Endodermal cell (in vitro differentiated cells): ENCODE data around the gene HDHD2. TPM values are rescaled to one million over a fixed set of nuclear protein-coding genes. Genes with fewer than 3 reads are reported as not detected.
"Not testable (repeated sequence)": the region's sequence is repeated elsewhere in the genome, so short reads cannot be mapped to it uniquely, and the experiment has no call there.

Experiments
- DNase-seq: peaks from one replicate; pipeline ENCODE4 v3.0.0-alpha.2; 2017
- H3K27ac ChIP-seq: 2 replicates; pipeline ENCODE4 v1.5.1; 2013; ENCODE audit warnings: mild to moderate bottlenecking, low read depth, low read length, moderate library complexity
- H3K27me3 ChIP-seq: 2 replicates; pipeline ENCODE4 v1.6.1; 2013; ENCODE audit warnings: mild to moderate bottlenecking, low read length, moderate library complexity; ENCODE audit not compliant: insufficient read depth, control insufficient read depth, poor library complexity, severe bottlenecking
- H3K36me3 ChIP-seq: 2 replicates; pipeline ENCODE4 v1.7.0; 2013; ENCODE audit warnings: mild to moderate bottlenecking, low read length, moderate library complexity; ENCODE audit not compliant: control insufficient read depth, insufficient read depth
- H3K4me1 ChIP-seq: one replicate; pipeline ENCODE4 v1.7.0; 2013; ENCODE audit warnings: low read length; ENCODE audit not compliant: control insufficient read depth, insufficient read depth
- H3K4me3 ChIP-seq: 2 replicates; pipeline ENCODE4 v1.5.1; 2013; ENCODE audit warnings: mild to moderate bottlenecking, low read length, moderate library complexity
- H3K9ac ChIP-seq: 2 replicates; pipeline ENCODE4 v1.6.1; 2013; ENCODE audit warnings: mild to moderate bottlenecking, low read length, moderate library complexity; ENCODE audit not compliant: poor library complexity, severe bottlenecking; ENCODE audit errors: extremely low read depth
- H3K9me3 ChIP-seq: 2 replicates; pipeline ENCODE4 v1.6.1; 2013; ENCODE audit warnings: mild to moderate bottlenecking, low read length, moderate library complexity; ENCODE audit not compliant: control insufficient read depth
- H3K27ac Mint-ChIP-seq: 2 replicates; pipeline ENCODE4 v1.8.0; 2020; ENCODE audit warnings: mixed read lengths
- H3K27me3 Mint-ChIP-seq: 2 replicates; pipeline ENCODE4 v1.8.0; 2021; ENCODE audit warnings: mild to moderate bottlenecking, mixed read lengths; ENCODE audit not compliant: insufficient read depth
- H3K36me3 Mint-ChIP-seq: 2 replicates; pipeline ENCODE4 v1.8.0; 2020; ENCODE audit warnings: low read depth, mixed read lengths
- H3K4me1 Mint-ChIP-seq: 2 replicates; pipeline ENCODE4 v1.8.0; 2020; ENCODE audit warnings: mixed read lengths
- H3K4me3 Mint-ChIP-seq: 2 replicates; pipeline ENCODE4 v1.8.0; 2020; ENCODE audit warnings: mild to moderate bottlenecking, moderate library complexity, mixed read lengths
- H3K9me3 Mint-ChIP-seq: 2 replicates; pipeline ENCODE4 v1.8.0; 2020; ENCODE audit warnings: mild to moderate bottlenecking, mixed read lengths
- WGBS, 2 experiments: methylation state at CpG; one replicate each; pipeline versions ENCODE4 v1.1.5 to v1.1.7; 2013; ENCODE audit warnings: missing lambda C conversion rate in 2 of 2, mixed read lengths in 1 of 2; ENCODE audit not compliant: insufficient coverage in 1 of 2, insufficient read length in 1 of 2; 5-methylcytosine and 5-hydroxymethylcytosine counted together
- total RNA-seq, 2 donors: library from RNA; stranded (reverse); fragmentation: NEBNext Ultra II Directional in 1 of 2; extraction: Animal tissue kit (Norgen Biotek cat#: 25700) in 1 of 2; gene quantifications; 2 replicates in 1 of 2; 3 replicates in 1 of 2; pipeline ENCODE4 v1.2.1, GENCODE V29; 2021
- TF ChIP-seq, protein P1 (sequence below): fragments of 200-600 bp; sonication (generic); conservative IDR thresholded peaks from 2 replicates; pipeline ENCODE4 v1.5.0; 2021; ENCODE audit warnings: antibody characterized with exemption, mild to moderate bottlenecking

HDHD2 gene
- total RNA-seq, 2 donors from 2014 or later = 53.6 to 76.8 TPM

DNA sequence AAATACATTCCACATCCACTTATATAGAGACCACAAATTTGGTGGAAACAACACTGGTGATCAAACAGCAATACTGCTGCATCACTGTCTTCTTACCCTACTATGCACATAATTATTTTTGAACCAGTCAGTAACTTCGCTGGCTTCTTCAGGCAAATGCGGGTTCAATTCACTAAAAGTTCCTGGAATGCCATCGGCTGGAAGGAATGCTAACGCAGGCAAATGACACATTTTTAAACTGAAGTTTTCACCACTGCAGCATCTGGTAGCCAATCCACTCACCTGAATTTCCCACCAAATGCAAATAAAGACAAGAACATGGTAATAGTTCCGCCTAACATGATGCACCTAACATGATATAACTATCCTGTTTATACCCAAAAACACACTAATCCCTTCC is 10.0 kb upstream of the HDHD2 start:
- TF ChIP-seq, protein P1, sequence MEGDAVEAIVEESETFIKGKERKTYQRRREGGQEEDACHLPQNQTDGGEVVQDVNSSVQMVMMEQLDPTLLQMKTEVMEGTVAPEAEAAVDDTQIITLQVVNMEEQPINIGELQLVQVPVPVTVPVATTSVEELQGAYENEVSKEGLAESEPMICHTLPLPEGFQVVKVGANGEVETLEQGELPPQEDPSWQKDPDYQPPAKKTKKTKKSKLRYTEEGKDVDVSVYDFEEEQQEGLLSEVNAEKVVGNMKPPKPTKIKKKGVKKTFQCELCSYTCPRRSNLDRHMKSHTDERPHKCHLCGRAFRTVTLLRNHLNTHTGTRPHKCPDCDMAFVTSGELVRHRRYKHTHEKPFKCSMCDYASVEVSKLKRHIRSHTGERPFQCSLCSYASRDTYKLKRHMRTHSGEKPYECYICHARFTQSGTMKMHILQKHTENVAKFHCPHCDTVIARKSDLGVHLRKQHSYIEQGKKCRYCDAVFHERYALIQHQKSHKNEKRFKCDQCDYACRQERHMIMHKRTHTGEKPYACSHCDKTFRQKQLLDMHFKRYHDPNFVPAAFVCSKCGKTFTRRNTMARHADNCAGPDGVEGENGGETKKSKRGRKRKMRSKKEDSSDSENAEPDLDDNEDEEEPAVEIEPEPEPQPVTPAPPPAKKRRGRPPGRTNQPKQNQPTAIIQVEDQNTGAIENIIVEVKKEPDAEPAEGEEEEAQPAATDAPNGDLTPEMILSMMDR = no peak
- peaks cover 11% of the 10 kb centered on the region for H3K36me3 ChIP-seq
- H3K27ac ChIP-seq = no peak overlapping the region
- H3K4me1 Mint-ChIP-seq = peaks cover 10% of the 10 kb centered on the region
- H3K4me1 ChIP-seq = peaks cover 5% of the 10 kb centered on the region
- H3K27me3 Mint-ChIP-seq = no peaks in the 10 kb centered on the region
- peaks cover 18% of the 10 kb centered on the region for H3K36me3 Mint-ChIP-seq
- H3K4me3 ChIP-seq = no peak overlapping the region
- no peaks in the 10 kb centered on the region for H3K9me3 Mint-ChIP-seq
- WGBS, 2 experiments = 92 to 96% methylated on average over 5 of the region's 5 CpGs
- no peak overlapping the region for H3K9ac ChIP-seq
- DNase-seq = no peak
- H3K27ac Mint-ChIP-seq = no peak overlapping the region
- H3K9me3 ChIP-seq = no peaks in the 10 kb centered on the region
- H3K4me3 Mint-ChIP-seq = no peak overlapping the region
- H3K27me3 ChIP-seq = no peaks in the 10 kb centered on the region

DNA sequence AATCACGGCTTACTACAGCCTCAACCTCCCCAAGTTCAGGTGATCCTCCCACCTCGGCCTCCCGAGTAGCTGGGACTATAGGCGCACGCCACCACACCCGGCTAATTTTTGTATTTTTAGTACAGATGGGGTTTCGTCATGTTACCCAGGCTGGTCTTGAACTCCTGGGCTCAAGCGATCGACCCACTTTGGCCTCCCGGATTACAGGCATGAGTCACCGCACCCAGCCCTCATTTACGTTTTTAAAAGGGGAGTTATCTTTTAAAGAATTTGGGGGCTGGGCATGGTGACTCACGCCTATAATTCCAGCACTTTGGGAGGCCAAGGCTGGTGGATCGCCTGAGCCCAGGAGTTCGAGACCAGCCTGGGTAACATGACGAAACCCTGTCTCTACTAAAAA is 8.1 kb upstream of the HDHD2 start:
- WGBS, 2 experiments = 92 to 95% methylated on average over 5 to 16 of the region's 16 CpGs
- H3K9me3 ChIP-seq, H3K9me3 Mint-ChIP-seq, H3K9ac ChIP-seq, H3K4me1 ChIP-seq, H3K4me3 ChIP-seq, H3K27ac ChIP-seq, H3K4me3 Mint-ChIP-seq, H3K27ac Mint-ChIP-seq, H3K4me1 Mint-ChIP-seq, H3K27me3 Mint-ChIP-seq, H3K27me3 ChIP-seq: not testable (repeated sequence)
- peaks cover 34% of the 10 kb centered on the region for H3K36me3 Mint-ChIP-seq
- peaks cover 27% of the 10 kb centered on the region for H3K36me3 ChIP-seq
- DNase-seq = peak; percentile 62

DNA sequence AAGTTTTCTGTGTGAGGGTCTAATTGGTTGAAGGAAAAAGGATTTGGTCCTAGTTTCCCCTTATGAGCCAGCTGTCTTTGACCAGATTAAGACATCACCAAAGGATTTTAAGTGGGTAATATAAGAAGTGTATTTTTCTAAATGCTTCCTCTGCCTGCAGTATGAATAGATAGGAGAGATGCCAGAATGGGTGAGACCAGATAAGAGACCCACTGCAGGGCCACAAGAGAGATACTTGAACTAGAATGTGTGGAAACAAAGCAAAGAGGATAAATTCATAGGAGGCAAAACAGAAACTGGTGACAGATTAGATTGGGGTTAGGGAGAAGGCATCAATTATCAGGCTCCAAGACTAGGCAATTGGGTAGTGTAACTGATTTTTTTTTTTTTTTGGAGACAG is 1.1 kb upstream of the HDHD2 start:
- DNase-seq = no peak
- H3K9ac ChIP-seq = no peak overlapping the region
- H3K36me3 Mint-ChIP-seq = peaks cover 25% of the 10 kb centered on the region
- H3K27ac ChIP-seq = no peak overlapping the region
- no peaks in the 10 kb centered on the region for H3K9me3 Mint-ChIP-seq
- H3K27me3 ChIP-seq = no peaks in the 10 kb centered on the region
- peaks cover 26% of the 10 kb centered on the region for H3K36me3 ChIP-seq
- peak overlapping the region; percentile 99 for H3K4me3 ChIP-seq
- H3K4me1 ChIP-seq = no peaks in the 10 kb centered on the region
- H3K4me1 Mint-ChIP-seq = peaks cover 12% of the 10 kb centered on the region
- peak overlapping the region; percentile 96 for H3K27ac Mint-ChIP-seq
- no peaks in the 10 kb centered on the region for H3K27me3 Mint-ChIP-seq
- H3K9me3 ChIP-seq = no peaks in the 10 kb centered on the region
- H3K4me3 Mint-ChIP-seq = peak overlapping the region; percentile 93
- TF ChIP-seq, protein P1 = no peak

DNA sequence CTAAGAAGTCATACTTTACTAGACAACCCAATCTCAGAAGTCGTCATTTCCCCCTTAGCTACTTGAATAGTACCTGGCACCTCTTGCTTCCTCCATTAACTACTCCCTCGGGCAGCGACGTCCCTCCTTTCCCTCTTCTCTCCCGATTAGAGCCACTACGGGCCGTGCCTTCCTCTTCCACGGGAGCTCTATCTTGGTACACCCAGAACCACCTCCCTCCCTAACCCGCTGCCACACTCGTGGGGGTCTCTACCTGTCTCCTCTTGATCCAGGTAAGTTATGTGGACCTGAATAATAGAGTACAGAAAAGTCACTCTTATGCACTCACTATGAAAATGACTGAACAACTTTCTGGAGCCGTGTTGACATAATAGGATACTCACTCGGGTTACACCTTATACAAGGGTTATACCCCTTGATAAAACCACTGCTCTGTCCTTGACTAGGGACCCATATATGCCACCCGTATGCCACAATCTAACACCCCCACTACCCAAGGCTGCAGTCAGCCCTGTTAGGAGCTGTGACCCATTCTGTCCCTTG is 595 bp upstream of the HDHD2 start:
- WGBS, 2 experiments = 14 to 17% methylated on average over 6 to 13 of the region's 13 CpGs
- peak overlapping the region; percentile 93 for H3K4me3 Mint-ChIP-seq
- H3K27ac ChIP-seq = peak overlapping the region; percentile 90
- peaks cover 21% of the 10 kb centered on the region for H3K36me3 ChIP-seq
- H3K9me3 ChIP-seq = no peaks in the 10 kb centered on the region
- peak overlapping the region; percentile 67 for H3K9ac ChIP-seq
- no peaks in the 10 kb centered on the region for H3K4me1 ChIP-seq
- H3K27me3 Mint-ChIP-seq = no peaks in the 10 kb centered on the region
- H3K9me3 Mint-ChIP-seq = no peaks in the 10 kb centered on the region
- peaks cover 20% of the 10 kb centered on the region for H3K36me3 Mint-ChIP-seq
- H3K4me3 ChIP-seq = peak overlapping the region; percentile 99
- TF ChIP-seq, protein P1 = no peak
- DNase-seq = no peak
- peak overlapping the region; percentile 96 for H3K27ac Mint-ChIP-seq
- no peaks in the 10 kb centered on the region for H3K27me3 ChIP-seq
- H3K4me1 Mint-ChIP-seq = peaks cover 12% of the 10 kb centered on the region
